ENCODE results near the gene KCNH8. TPM values are rescaled to one million over a fixed set of nuclear protein-coding genes. Genes with fewer than 3 reads are reported as not detected.
A peak's percentile ranks its signal among the peaks of the same experiment; 100 is the strongest.
"Not testable (repeated sequence)": the region's sequence is repeated elsewhere in the genome, so short reads cannot be mapped to it uniquely, and the experiment has no call there.

KCNH8 gene
- total RNA-seq (under 1 TPM; 0.26 to 0.58 TPM), polyA plus RNA-seq (not detected), total RNA-seq (0 to 1.5 (median 0.44) reads per million in 6 experiments)

- Mint-ChIP-seq H3K27ac (peak within 1 kb of the TSS; percentile 79 to 94 (median 93)), H3K36me3 (no peaks in the 10 kb centered on the region), H3K4me1 (peaks cover 10 to 38% (median 23%) of the 10 kb centered on the region in 4 donors), H3K4me3 (peak within 1 kb of the TSS; percentile 89 to 98 (median 96)), H3K9me3 (peaks cover 0 to 8% (median 3%) of the 10 kb centered on the region in 9 donors), H3K27me3 (peaks cover 7 to 27% (median 13%) of the 10 kb centered on the region in 5 donors)
- POLR2A ChIA-PET, result no interaction called here
- peak in 9 of 10 donors; percentile 3 to 64 (median 19) for DNase-seq
- ATAC-seq, result peak in 1 of 2 donors; percentile 18
Measured at GRCh38 chr3:19147905-19148767, at the start of gene KCNH8. TSS of gene KCNH8 (plus strand) at chr3:19148510. CDS start at chr3:19148720, 210 bp downstream.

- peak overlapping the region in 8 of 10 donors; percentile 71 to 94 (median 86) for H3K27ac Mint-ChIP-seq
Measured at GRCh38 chr3:19102654-19103290, 45.5 kb upstream of the KCNH8 start.

DNA sequence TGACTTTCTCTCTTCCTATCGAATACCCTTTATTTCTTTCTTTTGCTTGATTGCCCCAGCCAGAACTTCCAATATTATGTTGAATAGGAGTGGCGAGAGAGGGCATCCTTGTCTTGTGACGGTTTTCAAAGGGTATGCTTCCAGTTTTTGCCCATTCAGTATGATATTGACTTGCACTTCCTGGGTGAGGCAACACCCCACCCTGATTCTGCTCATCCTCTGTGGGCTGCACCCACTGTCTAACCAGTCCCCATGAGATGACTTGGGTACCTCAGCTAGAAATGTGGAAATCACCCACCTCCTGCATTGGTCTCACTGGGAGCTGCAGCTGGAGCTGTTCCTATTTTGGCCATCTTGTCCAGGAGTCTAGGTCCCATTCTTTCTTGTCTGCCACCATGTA is 44.8 kb upstream of the KCNH8 start:
- DNase-seq, result peak in 3 of 10 donors; percentile 1 to 22 (median 1)
- peaks cover 0 to 11% (median 10%) of the 10 kb centered on the region in 5 donors for H3K27me3 Mint-ChIP-seq
- no peak for ATAC-seq
- H3K4me1 Mint-ChIP-seq, result peaks cover 0 to 15% (median under 1%) of the 10 kb centered on the region in 4 donors
- H3K9me3 Mint-ChIP-seq, result peaks cover 0 to 14% (median 0%) of the 10 kb centered on the region in 9 donors
- H3K36me3 Mint-ChIP-seq, result peaks cover 0 to 8% (median 0%) of the 10 kb centered on the region in 3 donors
- peak overlapping the region; percentile 25 to 94 (median 84) for H3K4me3 Mint-ChIP-seq
- H3K27ac Mint-ChIP-seq, result peak overlapping the region in 9 of 10 donors; percentile 25 to 94 (median 86)
- POLR2A ChIA-PET, result no interaction called here

More at GRCh38 chr3:19102654-19103290, 45.5 kb upstream of the KCNH8 start:
- H3K9me3 Mint-ChIP-seq, result peaks cover 0 to 12% (median 0%) of the 10 kb centered on the region in 9 donors
- H3K4me1 Mint-ChIP-seq, result peaks cover 0 to 15% (median under 1%) of the 10 kb centered on the region in 4 donors
- H3K36me3 Mint-ChIP-seq, POLR2A ChIA-PET, ATAC-seq: not testable (repeated sequence)
- peaks cover 0 to 11% (median 10%) of the 10 kb centered on the region in 5 donors for H3K27me3 Mint-ChIP-seq
- peak overlapping the region; percentile 41 to 94 (median 84) for H3K4me3 Mint-ChIP-seq
- peak in 8 of 10 donors; percentile 9 to 47 (median 29) for DNase-seq

GRCh38 chr3:19104459-19104858 is 43.9 kb upstream of the KCNH8 start:
- POLR2A ChIA-PET, result no interaction called here
- Mint-ChIP-seq H3K4me3 (no peak overlapping the region), H3K9me3 (peaks cover 0 to 14% (median 0%) of the 10 kb centered on the region in 9 donors), H3K27ac (no peak overlapping the region), H3K27me3 (peaks cover 0 to 11% (median 10%) of the 10 kb centered on the region in 5 donors), H3K36me3 (peaks cover 0 to 8% (median 0%) of the 10 kb centered on the region in 3 donors), H3K4me1 (peaks cover 0 to 15% (median under 1%) of the 10 kb centered on the region in 4 donors)
- ATAC-seq (no peak), DNase-seq (no peak)

DNA sequence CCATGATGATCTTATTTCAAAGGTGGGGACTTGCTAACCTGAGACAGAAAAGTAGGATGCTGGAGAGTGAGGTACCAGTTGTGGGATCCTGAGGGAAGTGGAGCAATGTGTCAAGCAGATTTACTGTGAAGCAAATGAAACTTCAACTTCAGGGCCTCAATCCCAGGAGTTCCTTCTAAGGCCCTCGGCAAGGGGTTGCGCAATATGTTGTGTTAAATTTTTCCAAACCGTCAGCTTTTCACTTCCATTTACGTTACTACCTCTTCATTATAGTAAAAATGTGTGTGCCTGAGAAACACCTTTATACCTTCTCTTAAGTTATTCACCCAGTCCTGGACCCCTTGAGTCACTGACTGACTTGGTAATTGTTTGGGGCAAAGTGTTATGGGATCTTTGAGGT is 42.5 kb upstream of the KCNH8 start:
- Mint-ChIP-seq H3K4me3 (no peak overlapping the region), H3K4me1 (peaks cover 0 to 15% (median under 1%) of the 10 kb centered on the region in 4 donors), H3K9me3 (peaks cover 0 to 11% (median 0%) of the 10 kb centered on the region in 9 donors), H3K36me3 (peaks cover 0 to 8% (median 0%) of the 10 kb centered on the region in 3 donors), H3K27ac (no peak overlapping the region), H3K27me3 (peaks cover 0 to 11% (median 7%) of the 10 kb centered on the region in 5 donors)
- POLR2A ChIA-PET, result no interaction called here
- no peak for DNase-seq
- ATAC-seq, result no peak

DNA sequence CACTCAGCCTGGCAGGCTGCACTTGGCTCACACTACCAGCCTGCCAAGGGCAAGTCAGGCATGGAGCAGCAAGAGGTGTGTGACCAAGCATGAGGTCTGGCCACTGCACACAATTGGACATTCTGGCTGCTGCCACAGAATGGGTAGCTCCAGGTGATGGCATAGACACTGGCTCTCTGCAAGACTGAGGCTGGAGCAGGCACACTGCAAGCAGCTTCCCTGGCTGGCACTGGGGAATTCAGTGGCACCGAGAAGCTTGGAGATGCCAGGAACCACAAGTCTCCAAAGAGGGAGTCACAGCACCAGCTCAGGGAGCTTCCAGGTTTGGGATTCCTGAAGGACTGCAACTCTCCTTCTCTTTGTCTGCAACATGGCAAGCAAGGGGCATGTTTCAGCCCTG is 42.0 kb upstream of the KCNH8 start:
- no peak overlapping the region for H3K4me3 Mint-ChIP-seq
- H3K4me1 Mint-ChIP-seq, result peaks cover 0 to 15% (median under 1%) of the 10 kb centered on the region in 4 donors
- peaks cover 0 to 8% (median 0%) of the 10 kb centered on the region in 3 donors for H3K36me3 Mint-ChIP-seq
- DNase-seq, result no peak
- peaks cover 0 to 11% (median 7%) of the 10 kb centered on the region in 5 donors for H3K27me3 Mint-ChIP-seq
- H3K27ac Mint-ChIP-seq, result no peak overlapping the region
- ATAC-seq, result no peak
- POLR2A ChIA-PET, result no interaction called here
- peaks cover 0 to 11% (median 0%) of the 10 kb centered on the region in 9 donors for H3K9me3 Mint-ChIP-seq

DNA sequence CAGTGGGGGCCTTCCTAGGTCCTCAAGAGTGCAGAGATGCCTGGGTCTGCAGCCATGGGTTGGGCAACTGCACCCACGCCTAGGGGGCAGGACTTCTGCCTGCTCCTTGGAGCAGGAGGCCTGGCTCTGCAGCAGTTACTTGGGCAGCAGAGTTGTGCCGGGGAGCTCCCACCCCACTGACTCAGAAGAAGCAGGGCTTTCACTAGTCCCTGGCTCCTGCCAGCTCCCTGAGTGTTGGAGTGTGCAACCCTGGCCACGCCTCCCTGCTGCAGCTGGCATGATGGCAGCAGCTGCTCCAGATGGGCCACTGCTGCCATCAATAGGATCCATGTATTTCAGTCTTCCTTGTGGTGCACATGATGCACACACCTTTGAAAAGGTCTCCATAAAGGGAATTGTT is 40.6 kb upstream of the KCNH8 start:
- Mint-ChIP-seq H3K4me3 (no peak overlapping the region), H3K36me3 (peaks cover 0 to 8% (median 0%) of the 10 kb centered on the region in 3 donors), H3K27me3 (peaks cover 0 to 11% (median 7%) of the 10 kb centered on the region in 5 donors), H3K9me3 (peaks cover 0 to 11% (median 0%) of the 10 kb centered on the region in 9 donors), H3K27ac (no peak overlapping the region), H3K4me1 (peaks cover 0 to 10% (median under 1%) of the 10 kb centered on the region in 4 donors)
- DNase-seq (no peak), ATAC-seq (no peak)
- POLR2A ChIA-PET, result interaction anchor here (0.6 kb wide), 1 partner anchor 29 kb away, joined by 6 read pairs; no protein-coding TSS in a partner anchor

GRCh38 chr3:19110335-19110895 is 37.9 kb upstream of the KCNH8 start:
- Mint-ChIP-seq H3K36me3 (no peaks in the 10 kb centered on the region), H3K9me3 (peaks cover 0 to 8% (median 0%) of the 10 kb centered on the region in 9 donors), H3K4me1 (no peaks in the 10 kb centered on the region), H3K27me3 (peaks cover 0 to 7% (median 4%) of the 10 kb centered on the region in 5 donors), H3K4me3 (no peak overlapping the region), H3K27ac (no peak overlapping the region)
- POLR2A ChIA-PET, result no interaction called here
- ATAC-seq (no peak), DNase-seq (no peak)

DNA sequence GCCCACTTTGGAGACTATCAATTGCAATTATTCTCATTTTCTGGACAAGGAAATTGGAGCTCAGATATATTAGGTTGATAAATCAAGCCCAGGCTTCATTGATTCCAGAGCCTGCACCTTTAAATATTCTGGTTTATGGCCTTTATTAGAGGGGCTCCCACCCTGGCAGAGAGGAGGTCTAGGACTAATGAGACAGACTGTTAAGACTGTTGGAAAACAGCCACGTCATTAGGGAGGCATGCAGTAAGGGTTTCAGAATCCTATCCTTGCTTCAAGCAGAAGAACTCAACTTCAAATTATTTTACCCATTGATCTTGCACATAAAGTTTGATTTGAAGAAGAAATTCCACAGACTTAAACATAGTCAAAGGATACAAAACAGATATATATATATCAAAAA is 33.8 kb upstream of the KCNH8 start:
- Mint-ChIP-seq H3K27me3 (peaks cover 9 to 26% (median 11%) of the 10 kb centered on the region in 5 donors), H3K27ac (no peak overlapping the region), H3K4me1 (no peaks in the 10 kb centered on the region), H3K4me3 (no peak overlapping the region), H3K9me3 (peaks cover 0 to 13% (median 9%) of the 10 kb centered on the region in 9 donors), H3K36me3 (peaks cover 0 to 10% (median 2%) of the 10 kb centered on the region in 3 donors)
- POLR2A ChIA-PET, result no interaction called here
- DNase-seq (no peak), ATAC-seq (no peak)

DNA sequence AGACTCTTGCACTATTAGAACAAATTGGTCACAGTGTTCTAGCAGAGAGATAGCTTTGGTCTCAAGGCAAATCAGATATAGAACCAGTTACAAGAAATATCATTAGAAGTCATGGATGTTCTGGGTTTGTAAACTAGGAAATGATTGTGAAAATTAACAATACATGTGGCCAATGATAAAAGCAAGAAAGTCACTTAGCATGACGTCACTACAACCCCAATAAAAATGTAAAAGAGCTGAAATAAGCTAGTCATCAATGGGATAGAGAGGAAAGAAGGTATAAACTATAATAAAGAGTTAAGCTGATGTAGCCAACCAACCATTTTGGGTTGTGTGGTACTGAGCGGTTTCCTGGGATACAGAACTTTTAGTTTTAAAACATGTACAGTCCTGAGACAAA is 32.1 kb upstream of the KCNH8 start:
- Mint-ChIP-seq H3K27me3 (peaks cover 9 to 32% (median 18%) of the 10 kb centered on the region in 5 donors), H3K9me3 (peaks cover 0 to 17% (median 13%) of the 10 kb centered on the region in 9 donors), H3K4me1 (no peaks in the 10 kb centered on the region), H3K4me3 (no peak overlapping the region), H3K36me3 (peaks cover 0 to 12% (median 2%) of the 10 kb centered on the region in 3 donors), H3K27ac (no peak overlapping the region)
- DNase-seq (no peak), ATAC-seq (no peak)
- POLR2A ChIA-PET, result no interaction called here

DNA sequence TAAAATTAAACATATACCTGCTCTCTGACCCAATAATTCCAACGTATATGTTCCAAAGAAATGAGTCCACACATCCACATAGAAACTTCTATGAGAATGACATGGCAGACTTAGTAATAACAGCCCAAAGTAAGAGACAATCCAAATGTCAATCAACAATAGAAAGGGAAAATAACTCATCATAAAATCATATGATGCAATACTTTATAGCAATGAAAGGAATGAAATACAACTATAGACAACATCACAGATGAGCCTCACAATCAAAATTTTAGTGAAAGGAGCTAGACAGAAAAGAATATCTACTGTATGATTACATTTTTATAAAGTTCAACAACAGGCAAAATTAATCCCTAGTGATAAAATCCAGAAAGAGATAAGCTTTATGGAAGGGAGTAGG is 23.6 kb upstream of the KCNH8 start:
- Mint-ChIP-seq H3K4me1 (no peaks in the 10 kb centered on the region), H3K4me3 (no peak overlapping the region), H3K36me3 (no peaks in the 10 kb centered on the region), H3K9me3 (peaks cover 0 to 14% (median 2%) of the 10 kb centered on the region in 9 donors), H3K27ac (no peak overlapping the region), H3K27me3 (peaks cover 0 to 10% (median 3%) of the 10 kb centered on the region in 5 donors)
- POLR2A ChIA-PET, result no interaction called here
- DNase-seq (no peak), ATAC-seq (no peak)

DNA sequence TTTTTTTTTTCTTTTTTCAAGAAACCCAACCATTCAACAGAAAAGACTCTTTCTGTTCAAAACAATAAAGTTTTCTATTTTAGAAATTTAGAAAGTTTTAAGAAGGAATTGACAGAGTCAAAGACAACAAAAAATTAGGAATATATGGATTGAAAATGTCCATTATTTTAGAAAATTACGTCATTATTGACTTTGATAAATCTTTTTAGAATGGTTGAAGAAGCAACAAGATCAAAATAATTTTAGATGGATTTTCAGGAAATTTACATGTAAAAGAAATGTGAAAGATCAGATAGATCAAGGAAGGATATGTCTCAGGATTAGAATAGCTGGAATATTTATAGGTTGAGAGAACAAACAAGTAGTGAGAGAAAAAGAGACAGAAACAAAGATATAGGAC is 8.4 kb upstream of the KCNH8 start:
- no peak for DNase-seq
- H3K27ac Mint-ChIP-seq, result no peak overlapping the region
- POLR2A ChIA-PET, result no interaction called here
- H3K27me3 Mint-ChIP-seq, result peaks cover 17 to 46% (median 22%) of the 10 kb centered on the region in 5 donors
- no peak overlapping the region for H3K4me3 Mint-ChIP-seq
- H3K4me1 Mint-ChIP-seq, result no peaks in the 10 kb centered on the region
- peaks cover 0 to 3% (median 0%) of the 10 kb centered on the region in 9 donors for H3K9me3 Mint-ChIP-seq
- ATAC-seq, result no peak
- H3K36me3 Mint-ChIP-seq, result no peaks in the 10 kb centered on the region
